Cardiac muscle cell (in vitro differentiated cells and primary cell): ENCODE data around the gene RHOBTB3. TPM values are rescaled to one million over a fixed set of nuclear protein-coding genes. Genes with fewer than 3 reads are reported as not detected.

Experiments
- DNase-seq, 2 donors: peaks; one replicate each; pipeline versions ENCODE4 v3.0.0 to v3.0.0-alpha.2; 2010 to 2017; ENCODE audit warnings: low read depth in 1 of 2, low spot score in 1 of 2
- H3K27ac ChIP-seq: fragments of 200-600 bp; sonication (generic); 2 replicates; pipeline ENCODE4 v1.5.1; 2016
- H3K27me3 ChIP-seq: fragments of 200-600 bp; sonication (generic); 2 replicates; pipeline ENCODE4 v1.6.0; 2016; ENCODE audit warnings: control low read depth
- H3K36me3 ChIP-seq: fragments of 200-600 bp; sonication (generic); 2 replicates; pipeline ENCODE4 v1.5.1; 2016; ENCODE audit warnings: control low read depth
- H3K4me1 ChIP-seq: fragments of 200-600 bp; sonication (generic); 2 replicates; pipeline ENCODE4 v1.8.1; 2017; ENCODE audit warnings: low read depth, mild to moderate bottlenecking, mixed run types
- H3K4me3 ChIP-seq: fragments of 200-600 bp; sonication (generic); 2 replicates; pipeline ENCODE4 v1.5.1; 2016; ENCODE audit warnings: mild to moderate bottlenecking
- H3K9me3 ChIP-seq: fragments of 200-600 bp; sonication (generic); 2 replicates; pipeline ENCODE4 v1.5.1; 2017; ENCODE audit warnings: low read depth, mild to moderate bottlenecking, control low read depth
- CTCF ChIP-seq: IDR thresholded peaks from 2 replicates; pipeline ENCODE4 v1.5.1; 2012; ENCODE audit warnings: low read depth, mild to moderate bottlenecking, low read length
- polyA plus RNA-seq: library from polyadenylated mRNA; unstranded; fragments of >200 nt; fragmentation: Nextera tagmentation; extraction: Ambion mirVana; gene quantifications from 2 replicates; pipeline ENCODE4 v1.2.1, GENCODE V29; 2016
- total RNA-seq: library from RNA; depleted of rRNA; stranded (reverse); fragments of >200 nt; gene quantifications from 2 replicates; pipeline ENCODE4 v1.2.3, GENCODE V29; 2016

Gene RHOBTB3
- total and polyA plus RNA-seq, 2 experiments from 2014 or later: 455 to 477 TPM

- Histone ChIP-seq H3K36me3 (peaks cover 43% of the 10 kb centered on the region), H3K27ac (no peak overlapping the region), H3K27me3 (no peaks in the 10 kb centered on the region), H3K4me3 (no peak overlapping the region), H3K4me1 (peaks cover 21% of the 10 kb centered on the region), H3K9me3 (no peaks in the 10 kb centered on the region)
- no peak for TF ChIP-seq CTCF
- DNase-seq: no peak
These were observed 7.7 kb downstream of the RHOBTB3 start for GRCh38 chr5:95738834-95739233.

- Histone ChIP-seq H3K36me3 (peaks cover 51% of the 10 kb centered on the region), H3K4me3 (no peak overlapping the region), H3K27me3 (no peaks in the 10 kb centered on the region), H3K4me1 (peaks cover 13% of the 10 kb centered on the region), H3K27ac (no peak overlapping the region), H3K9me3 (no peaks in the 10 kb centered on the region)
- TF ChIP-seq CTCF: no peak
- DNase-seq: no peak
These were observed 8.7 kb downstream of the RHOBTB3 start for GRCh38 chr5:95739857-95740256.

GRCh38 chr5:95741458-95741857 lies 10.3 kb downstream of the RHOBTB3 start:
- Histone ChIP-seq H3K27me3 (no peaks in the 10 kb centered on the region), H3K27ac (no peak overlapping the region), H3K9me3 (no peaks in the 10 kb centered on the region), H3K36me3 (peaks cover 56% of the 10 kb centered on the region), H3K4me1 (peaks cover 21% of the 10 kb centered on the region), H3K4me3 (no peak overlapping the region)
- DNase-seq: no peak
- TF ChIP-seq CTCF: no peak

GRCh38 chr5:95743232-95743631 lies 12.1 kb downstream of the RHOBTB3 start:
- H3K4me1 ChIP-seq: peaks cover 31% of the 10 kb centered on the region
- H3K27me3 ChIP-seq: no peaks in the 10 kb centered on the region
- H3K36me3 ChIP-seq: peaks cover 47% of the 10 kb centered on the region
- no peak overlapping the region for H3K27ac ChIP-seq
- no peak for DNase-seq
- no peaks in the 10 kb centered on the region for H3K9me3 ChIP-seq
- H3K4me3 ChIP-seq: no peak overlapping the region
- no peak for TF ChIP-seq CTCF

GRCh38 chr5:95743877-95744276 lies 12.7 kb downstream of the RHOBTB3 start:
- H3K36me3 ChIP-seq: peaks cover 46% of the 10 kb centered on the region
- TF ChIP-seq CTCF: no peak

GRCh38 chr5:95746194-95746593 lies 15.1 kb downstream of the RHOBTB3 start:
- H3K4me3 ChIP-seq: no peak overlapping the region

More at GRCh38 chr5:95743877-95744276, 12.7 kb downstream of the RHOBTB3 start:
- H3K4me3 ChIP-seq: no peak overlapping the region
- H3K27ac ChIP-seq: no peak overlapping the region
- DNase-seq: no peak
- H3K4me1 ChIP-seq: peaks cover 33% of the 10 kb centered on the region
- no peaks in the 10 kb centered on the region for H3K9me3 ChIP-seq
- no peaks in the 10 kb centered on the region for H3K27me3 ChIP-seq

More at GRCh38 chr5:95746194-95746593, 15.1 kb downstream of the RHOBTB3 start:
- no peak for TF ChIP-seq CTCF
- Histone ChIP-seq H3K27me3 (no peaks in the 10 kb centered on the region), H3K9me3 (no peaks in the 10 kb centered on the region), H3K27ac (peak overlapping the region; percentile 77), H3K36me3 (peaks cover 52% of the 10 kb centered on the region), H3K4me1 (peaks cover 42% of the 10 kb centered on the region)
- no peak for DNase-seq
